Mammary microvascular endothelial cell (primary cell): ENCODE results near the gene DSCAML1. TPM values are rescaled to one million over a fixed set of nuclear protein-coding genes. Genes with fewer than 3 reads are reported as not detected.

Experiments used
- total RNA-seq: library from RNA; depleted of rRNA; stranded (reverse); fragments of >200 nt; gene quantifications from 2 replicates; pipeline ENCODE4 v1.2.3, GENCODE V29; 2015

DSCAML1 gene, protein sequence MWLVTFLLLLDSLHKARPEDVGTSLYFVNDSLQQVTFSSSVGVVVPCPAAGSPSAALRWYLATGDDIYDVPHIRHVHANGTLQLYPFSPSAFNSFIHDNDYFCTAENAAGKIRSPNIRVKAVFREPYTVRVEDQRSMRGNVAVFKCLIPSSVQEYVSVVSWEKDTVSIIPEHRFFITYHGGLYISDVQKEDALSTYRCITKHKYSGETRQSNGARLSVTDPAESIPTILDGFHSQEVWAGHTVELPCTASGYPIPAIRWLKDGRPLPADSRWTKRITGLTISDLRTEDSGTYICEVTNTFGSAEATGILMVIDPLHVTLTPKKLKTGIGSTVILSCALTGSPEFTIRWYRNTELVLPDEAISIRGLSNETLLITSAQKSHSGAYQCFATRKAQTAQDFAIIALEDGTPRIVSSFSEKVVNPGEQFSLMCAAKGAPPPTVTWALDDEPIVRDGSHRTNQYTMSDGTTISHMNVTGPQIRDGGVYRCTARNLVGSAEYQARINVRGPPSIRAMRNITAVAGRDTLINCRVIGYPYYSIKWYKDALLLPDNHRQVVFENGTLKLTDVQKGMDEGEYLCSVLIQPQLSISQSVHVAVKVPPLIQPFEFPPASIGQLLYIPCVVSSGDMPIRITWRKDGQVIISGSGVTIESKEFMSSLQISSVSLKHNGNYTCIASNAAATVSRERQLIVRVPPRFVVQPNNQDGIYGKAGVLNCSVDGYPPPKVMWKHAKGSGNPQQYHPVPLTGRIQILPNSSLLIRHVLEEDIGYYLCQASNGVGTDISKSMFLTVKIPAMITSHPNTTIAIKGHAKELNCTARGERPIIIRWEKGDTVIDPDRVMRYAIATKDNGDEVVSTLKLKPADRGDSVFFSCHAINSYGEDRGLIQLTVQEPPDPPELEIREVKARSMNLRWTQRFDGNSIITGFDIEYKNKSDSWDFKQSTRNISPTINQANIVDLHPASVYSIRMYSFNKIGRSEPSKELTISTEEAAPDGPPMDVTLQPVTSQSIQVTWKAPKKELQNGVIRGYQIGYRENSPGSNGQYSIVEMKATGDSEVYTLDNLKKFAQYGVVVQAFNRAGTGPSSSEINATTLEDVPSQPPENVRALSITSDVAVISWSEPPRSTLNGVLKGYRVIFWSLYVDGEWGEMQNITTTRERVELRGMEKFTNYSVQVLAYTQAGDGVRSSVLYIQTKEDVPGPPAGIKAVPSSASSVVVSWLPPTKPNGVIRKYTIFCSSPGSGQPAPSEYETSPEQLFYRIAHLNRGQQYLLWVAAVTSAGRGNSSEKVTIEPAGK (N-terminal part only)
- total RNA-seq, result not detected in 2 replicates

DNA sequence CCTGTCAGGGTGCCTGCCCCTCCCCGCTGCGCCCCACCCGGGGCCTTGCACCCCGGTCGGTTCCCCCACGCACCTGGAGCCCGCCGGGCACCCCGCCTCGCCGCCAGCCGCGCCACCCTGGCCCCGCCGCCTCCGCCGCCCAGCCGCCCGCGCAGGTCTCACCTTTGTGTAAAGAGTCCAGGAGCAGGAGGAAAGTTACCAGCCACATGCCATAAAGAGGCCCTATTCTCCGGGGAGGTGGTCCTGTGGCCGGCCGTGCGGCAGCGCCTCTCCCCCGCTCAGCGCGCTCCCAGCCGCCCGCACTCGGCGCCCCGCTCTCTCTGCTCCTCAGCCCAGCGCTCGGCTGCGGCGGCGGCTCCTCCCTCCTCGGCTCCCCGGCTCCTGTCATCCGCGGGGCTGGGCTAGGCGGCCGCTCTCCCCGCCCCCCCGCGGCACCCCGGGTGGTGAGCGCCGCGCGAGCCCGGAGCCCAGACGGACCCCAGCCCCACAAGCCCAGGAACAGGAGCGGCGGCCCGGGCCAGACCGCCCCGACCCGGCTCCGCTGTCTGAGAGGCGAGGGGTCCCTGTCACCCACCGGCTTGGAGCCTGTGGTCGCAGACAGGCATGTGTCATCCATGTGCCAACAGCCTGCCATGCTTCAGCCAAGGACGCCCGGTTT lies at the start of gene DSCAML1:
Gene DSCAML1 (minus strand): TSS at position 345 of the 658 bp plus-strand sequence. CDS start 137 bp downstream, at position 208.

DNA sequence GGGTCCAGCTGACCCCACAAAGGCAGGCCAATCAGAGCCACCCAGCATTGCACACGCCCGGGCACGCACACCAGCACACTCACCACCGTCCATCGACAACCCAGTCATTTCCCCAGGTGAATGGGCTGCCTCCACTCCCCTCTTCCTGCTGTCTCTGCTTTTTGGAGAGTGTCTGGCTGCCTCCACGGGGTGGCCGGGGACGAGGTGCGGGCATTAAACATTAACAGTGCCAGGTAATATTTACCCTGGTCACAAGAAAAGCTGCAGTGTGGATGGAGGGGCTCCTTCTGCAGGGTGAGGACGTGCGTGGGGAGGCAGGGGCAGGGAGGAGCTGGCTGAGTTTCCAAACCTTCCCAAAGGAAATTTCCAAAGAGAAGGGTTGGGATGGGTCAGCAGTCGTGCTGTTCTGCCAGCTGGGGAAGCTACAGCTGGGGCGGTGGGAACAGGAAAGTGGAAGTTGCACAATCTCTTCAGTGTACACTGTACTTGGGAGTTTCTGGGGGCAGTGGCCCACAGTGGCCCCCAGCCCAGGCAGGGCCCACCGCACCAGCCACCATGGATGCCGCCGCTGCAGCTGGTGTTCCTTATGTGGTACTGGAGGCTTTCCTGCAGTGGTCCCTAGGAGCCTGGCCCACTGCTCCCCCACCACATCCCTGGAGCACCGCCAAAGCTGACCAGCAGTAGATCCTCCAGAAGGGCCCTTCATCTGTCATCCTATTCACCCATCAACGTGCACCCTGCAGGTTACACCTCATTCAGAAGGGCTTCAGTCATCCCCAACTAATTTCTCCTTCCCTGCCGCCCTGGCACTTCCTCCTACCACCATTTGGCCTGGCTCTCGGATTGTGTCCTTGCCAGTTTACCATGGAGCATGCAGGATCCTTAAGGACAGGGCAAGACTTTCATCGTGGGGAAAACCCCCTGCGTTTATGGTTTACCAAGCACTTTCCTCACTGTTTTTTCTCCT lies 27.8 kb upstream of the DSCAML1 start, which contains the start of gene FXYD2:
Gene FXYD2 (minus strand): TSS at position 174 of the 967 bp plus-strand sequence. CDS start 66 bp downstream, at position 108.

Other genes starting within 250 kb of the DSCAML1 start
- gene FXYD2, start 27.5 kb upstream of the DSCAML1 start, total RNA-seq, result 0.30 TPM in 1 of 2 replicates, not detected in the other
- 0.30 TPM in 1 of 2 replicates, not detected in the other for gene FXYD6, start 79.4 kb upstream of the DSCAML1 start, total RNA-seq
- gene TMPRSS13, start 132.2 kb upstream of the DSCAML1 start, total RNA-seq, result not detected in 2 replicates
- gene IL10RA, start 189.2 kb upstream of the DSCAML1 start, total RNA-seq, result 0.54 TPM in 1 of 2 replicates, not detected in the other